Left lobe of liver (tissue), 2 donors: ENCODE data around the gene ELOA. TPM values are rescaled to one million over a fixed set of nuclear protein-coding genes. Genes with fewer than 3 reads are reported as not detected.
"Not testable (repeated sequence)": the region's sequence is repeated elsewhere in the genome, so short reads cannot be mapped to it uniquely, and the experiment has no call there.

Experiments used
- ATAC-seq: fragments of 200-7000 bp; cut with Tn5 transposase; one replicate; pipeline ENCODE4 v1.9.1; 2020; ENCODE audit warnings: mild to moderate bottlenecking, moderate library complexity
- DNase-seq: peaks from one replicate; pipeline ENCODE4 v3.0.0-alpha.2; 2020; ENCODE audit warnings: low spot score
- total RNA-seq: library from RNA; stranded (reverse); gene quantifications from one replicate; pipeline ENCODE4 v1.2.1, GENCODE V29; 2021
- donor health status: DM: no; HTN: no; CAD: no; lungs with moderate emphysema.
- donor health status: DM: no; HTN: yes; CAD: no.

ELOA gene
- total RNA-seq, 1 donor from 2014 or later: 35.2 TPM

DNA sequence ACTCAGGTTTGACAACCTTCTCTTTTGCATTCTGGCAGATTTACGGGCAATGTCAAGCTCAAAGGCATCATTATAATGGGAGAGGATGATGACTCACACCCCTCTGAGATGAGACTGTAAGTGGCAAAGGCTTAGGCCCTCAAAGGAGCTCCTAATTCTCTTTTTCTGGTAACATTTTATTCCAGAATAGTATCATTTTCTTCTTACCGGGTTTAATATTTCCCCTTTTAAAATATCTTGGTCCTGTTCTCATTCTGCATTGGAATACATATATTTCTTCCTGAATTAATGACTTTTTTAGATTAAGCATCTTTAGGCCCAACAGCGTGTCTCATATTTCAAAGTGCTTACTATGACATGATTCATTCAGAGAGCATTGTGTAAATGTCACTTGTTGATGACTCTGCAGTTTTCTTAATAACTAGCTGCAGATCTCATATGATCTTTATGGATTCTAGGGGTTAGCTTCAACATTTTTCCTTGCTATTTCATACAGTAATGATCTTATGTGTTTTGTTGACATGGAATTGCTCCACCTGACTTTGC, 36.6 kb downstream of the ELOA start:
- ATAC-seq (no peak), DNase-seq (no peak)

DNA sequence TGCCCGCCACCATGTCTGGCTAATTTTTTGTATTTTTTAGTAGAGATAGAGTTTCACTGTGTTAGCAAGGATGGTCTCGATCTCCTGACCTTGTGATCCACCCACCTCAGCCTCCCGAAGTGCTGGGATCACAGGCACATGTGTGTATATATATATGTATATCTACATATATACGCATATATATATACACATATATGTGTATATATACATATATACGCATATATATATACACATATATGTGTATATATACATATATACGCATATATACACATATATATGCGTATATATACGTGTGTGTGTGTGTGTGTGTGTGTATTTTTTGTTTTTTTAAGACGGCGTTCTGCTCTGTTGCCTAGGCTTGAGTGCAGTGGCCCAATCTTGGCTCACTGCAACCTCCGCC, 39.9 kb downstream of the ELOA start:
- ATAC-seq, DNase-seq: not testable (repeated sequence)

DNA sequence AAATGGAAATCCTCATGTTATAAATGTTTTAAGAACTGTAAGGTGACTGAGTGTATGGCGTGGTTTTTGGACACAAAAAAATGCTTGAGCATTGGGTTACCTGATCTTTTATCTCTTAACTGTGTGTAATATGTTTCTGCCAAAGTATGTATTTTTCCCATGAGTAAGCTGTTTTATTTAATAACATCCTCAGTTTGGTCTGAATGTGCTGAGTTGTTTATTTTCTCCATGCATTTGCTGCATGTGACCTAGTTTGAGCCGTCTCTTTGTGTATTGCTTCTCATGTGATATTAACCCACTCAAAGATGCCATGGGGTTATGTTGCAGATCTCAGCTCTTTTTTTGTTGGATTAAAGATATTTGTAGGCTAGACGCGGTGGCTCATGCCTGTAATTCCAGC, 41.6 kb downstream of the ELOA start:
- ATAC-seq: no peak
- DNase-seq: no peak

DNA sequence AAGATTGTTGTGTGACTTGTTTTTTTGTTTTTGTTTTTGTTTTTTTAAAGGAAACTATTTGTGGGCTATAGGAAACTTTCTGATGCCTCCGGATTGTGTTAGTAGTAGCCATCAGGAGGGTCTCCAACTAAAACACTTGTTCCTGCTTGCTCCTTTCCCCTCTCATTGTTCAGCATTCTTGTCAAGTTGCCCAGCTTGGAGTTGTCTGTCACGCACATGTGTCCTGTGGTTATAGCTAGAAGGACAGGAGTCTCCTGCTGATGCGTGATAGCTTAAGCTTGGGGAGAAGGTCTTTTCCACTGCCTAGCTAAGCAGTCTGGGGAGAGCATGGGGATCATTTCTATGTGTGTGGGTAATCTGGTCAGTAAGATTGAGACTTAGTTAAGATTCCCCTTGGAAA, 44.4 kb downstream of the ELOA start:
- ATAC-seq (no peak), DNase-seq (no peak)

DNA sequence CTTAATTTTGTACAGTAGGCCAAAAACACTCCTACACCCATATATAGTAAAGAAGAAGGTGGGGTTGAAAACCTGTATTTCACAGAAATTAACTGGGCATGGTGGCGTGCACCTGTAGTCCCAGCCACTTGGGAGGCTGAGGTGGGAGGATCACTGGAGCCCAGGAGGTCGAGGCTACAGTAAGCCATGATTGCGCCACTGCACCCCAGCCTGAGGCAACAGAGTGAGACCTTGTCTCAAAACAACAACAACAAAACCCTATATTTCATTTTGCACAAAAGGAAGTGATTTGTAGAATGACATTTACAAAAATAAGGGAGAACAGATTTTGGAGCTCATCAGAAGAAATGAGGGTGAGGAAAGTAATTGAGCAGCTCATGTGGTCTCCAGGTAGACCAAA, 45.4 kb downstream of the ELOA start:
- DNase-seq (no peak), ATAC-seq (no peak)

DNA sequence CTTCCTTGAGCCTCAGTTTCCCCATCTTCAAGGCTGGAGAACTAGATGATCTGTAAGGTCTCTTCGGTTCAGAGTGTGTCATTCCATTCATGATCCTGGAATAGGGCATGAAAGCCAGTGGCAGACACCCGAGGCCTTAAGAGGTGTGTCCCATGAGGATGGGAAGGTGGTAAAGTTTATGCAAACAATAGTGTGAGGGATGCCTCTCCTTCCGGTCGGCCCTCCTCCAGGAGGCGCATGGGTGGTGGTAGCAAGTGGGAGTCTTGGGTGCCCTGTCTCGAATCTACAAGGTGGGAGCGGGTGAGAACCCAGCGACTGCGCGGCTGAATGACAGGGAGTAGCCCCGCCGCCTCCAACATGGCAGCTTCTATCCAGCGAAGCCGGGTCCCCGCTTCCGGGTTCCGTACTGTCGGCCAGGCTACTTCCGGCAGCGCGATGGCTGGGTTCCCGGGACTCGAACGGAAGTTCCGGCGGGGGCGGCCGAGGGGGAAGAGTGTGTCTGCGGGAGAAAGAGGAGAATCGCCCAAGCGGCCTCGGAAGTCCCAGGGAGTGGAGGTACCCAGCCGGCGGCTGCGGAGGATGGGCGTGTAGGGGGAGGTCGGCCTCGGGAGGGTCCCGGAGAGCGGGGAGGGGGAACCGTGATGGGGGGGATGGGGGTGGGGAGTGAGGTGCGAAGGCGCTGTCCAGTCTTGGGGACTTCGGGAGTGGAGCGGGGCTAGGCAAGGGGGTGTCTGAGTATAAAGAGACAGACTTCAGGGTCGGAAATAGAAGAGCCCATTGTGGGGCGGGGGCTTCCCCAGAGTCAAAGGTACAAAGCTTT, 47.6 kb downstream of the ELOA start, which contains the start of gene LYPLA2:
Gene LYPLA2 (plus strand): TSS at position 450 of the 820 bp plus-strand sequence. CDS start 1,538 bp downstream, outside the sequence.
- DNase-seq (peak; percentile 94), ATAC-seq (peak; percentile 83)

DNA sequence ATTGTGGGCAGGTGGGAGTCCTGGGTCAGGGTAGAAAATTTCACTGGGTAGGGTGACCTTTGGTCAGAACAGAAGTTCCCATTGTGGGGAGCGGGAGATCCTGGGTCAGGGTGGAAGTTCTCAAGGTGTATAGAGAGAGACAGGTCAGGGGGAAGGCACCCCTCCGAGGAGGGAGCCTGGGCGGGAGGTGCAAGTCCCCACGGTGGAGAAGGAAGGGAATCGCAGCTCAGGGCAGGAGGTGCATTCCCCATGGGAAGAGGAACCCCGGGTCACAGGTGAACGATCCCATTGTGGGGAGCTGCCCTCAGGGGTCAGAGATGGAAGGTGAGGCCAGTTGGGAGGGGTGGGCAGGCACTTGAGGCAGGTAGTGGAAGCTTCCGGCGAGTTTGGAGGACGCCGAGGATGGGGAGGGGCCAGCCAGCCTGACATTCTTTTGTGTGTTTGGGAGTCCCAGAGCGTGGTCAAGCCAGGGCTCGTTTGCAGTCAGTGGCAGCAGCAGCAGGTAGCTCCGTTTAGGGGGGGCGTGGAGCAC, 48.3 kb downstream of the ELOA start:
- DNase-seq (no peak), ATAC-seq (peak; percentile 3)

DNA sequence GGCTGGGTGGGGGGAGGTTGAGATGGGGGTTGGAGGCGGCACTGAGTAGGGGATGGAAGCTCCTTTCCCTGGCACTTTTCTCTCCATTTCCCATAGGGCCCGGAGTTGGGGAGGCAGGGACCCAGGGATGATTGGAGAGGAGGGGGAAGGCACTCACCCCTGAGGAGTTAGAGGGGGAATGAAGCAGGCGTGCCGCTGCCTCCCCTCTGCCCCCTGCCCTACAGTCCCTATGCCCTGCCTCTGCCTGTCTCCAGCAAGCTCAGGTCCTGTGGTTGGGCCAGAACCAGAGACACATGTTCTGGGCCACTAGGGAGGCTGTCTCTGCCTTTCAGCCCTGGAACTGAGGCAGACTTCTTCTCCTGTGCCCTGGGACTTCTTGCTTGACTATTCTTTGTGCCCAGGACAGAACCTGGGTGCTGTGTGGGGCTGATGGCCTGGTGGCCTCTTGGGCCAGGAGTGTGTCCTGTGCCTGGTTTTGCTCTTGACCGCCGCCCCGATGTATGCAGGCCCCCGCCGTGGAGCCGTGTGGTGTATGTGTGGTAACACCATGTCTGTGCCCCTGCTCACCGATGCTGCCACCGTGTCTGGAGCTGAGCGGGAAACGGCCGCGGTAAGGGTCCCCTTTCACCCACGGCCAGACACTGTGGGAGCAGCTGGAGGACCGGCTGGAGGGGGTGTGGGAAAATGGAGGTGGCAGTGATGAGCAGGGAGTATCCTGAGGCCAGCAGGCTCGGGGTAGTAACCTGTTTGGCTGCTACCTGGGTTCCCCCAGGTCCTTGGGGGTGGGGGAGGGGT, 49.1 kb downstream of the ELOA start:
- DNase-seq: no peak
- ATAC-seq: no peak

DNA sequence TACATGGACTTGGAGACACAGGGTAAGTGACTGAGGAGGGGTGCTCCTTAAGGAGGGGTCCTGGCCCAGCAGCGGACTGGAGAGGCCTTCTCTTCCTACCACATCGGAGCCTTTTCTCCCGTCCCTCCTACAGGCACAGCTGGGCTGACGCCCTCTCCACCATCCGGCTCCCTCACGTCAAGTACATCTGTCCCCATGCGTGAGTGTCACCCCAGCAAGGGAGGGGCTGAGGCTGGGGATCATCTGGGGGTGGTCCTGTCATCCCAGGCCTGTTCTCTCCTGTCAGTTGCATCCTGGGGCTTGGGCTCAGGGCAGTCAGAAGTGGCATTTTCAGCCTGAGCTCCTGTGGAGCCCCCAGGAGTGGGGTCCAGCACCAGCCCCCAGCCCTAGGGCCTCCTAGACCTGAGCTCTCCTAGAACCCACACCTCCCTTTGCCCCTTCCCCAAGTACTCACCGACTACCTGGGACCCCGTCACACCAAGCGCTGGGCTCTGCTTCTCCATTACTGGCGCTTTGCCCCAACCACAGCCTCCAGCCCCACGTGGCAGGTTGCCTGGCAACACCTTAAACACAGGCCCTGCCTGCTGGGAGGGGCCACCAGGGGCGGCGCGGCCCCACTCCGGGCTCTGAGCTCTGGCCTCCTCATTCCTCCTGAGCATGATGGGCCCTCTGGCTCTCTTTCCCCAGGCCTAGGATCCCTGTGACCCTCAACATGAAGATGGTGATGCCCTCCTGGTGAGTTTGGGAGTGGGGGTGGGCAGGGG, 49.9 kb downstream of the ELOA start:
- DNase-seq: peak; percentile 80
- ATAC-seq: peak; percentile 58

DNA sequence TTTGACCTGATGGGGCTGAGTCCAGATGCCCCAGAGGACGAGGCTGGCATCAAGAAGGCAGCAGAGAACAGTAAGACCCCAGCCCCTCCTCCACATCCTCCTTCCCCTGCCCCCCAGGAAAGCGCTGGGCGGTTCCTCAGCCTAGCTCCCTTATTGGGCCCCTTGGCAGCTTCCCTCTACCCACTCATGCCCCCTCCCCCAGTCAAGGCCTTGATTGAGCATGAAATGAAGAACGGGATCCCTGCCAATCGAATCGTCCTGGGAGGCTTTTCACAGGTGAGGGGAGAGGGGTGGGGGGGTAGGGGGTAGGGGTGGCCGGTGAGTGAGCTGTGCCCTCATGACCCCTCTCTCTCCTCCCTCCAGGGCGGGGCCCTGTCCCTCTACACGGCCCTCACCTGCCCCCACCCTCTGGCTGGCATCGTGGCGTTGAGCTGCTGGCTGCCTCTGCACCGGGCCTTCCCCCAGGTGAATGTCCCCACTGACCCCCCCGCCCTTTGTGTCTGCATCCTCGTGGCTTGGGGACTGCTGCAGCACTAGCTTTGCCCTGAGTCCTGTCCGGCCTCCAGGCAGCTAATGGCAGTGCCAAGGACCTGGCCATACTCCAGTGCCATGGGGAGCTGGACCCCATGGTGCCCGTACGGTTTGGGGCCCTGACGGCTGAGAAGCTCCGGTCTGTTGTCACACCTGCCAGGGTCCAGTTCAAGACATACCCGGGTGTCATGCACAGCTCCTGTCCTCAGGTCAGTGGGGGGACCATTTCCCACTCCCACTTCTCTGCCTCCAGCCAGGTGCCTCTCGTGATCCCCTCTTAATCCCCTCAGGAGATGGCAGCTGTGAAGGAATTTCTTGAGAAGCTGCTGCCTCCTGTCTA, 50.8 kb downstream of the ELOA start:
- DNase-seq (peak; percentile 66), ATAC-seq (peak; percentile 50)

DNA sequence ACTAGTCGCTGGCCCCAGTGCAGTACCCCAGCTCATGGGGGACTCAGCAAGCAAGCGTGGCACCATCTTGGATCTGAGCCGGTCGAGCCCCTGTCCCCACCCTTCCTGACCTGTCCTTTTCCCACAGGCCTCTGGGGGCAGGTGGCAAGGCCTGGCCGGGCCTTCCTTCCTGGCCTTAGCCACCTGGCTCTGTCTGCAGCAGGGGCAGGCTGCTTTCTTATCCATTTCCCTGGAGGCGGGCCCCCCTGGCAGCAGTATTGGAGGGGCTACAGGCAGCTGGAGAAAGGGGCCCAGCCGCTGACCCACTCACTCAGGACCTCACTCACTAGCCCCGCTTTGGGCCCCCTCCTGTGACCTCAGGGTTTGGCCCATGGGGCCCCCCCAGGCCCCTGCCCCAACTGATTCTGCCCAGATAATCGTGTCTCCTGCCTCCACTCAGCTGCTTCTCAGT, 51.5 kb downstream of the ELOA start:
- DNase-seq, ATAC-seq: not testable (repeated sequence)

DNA sequence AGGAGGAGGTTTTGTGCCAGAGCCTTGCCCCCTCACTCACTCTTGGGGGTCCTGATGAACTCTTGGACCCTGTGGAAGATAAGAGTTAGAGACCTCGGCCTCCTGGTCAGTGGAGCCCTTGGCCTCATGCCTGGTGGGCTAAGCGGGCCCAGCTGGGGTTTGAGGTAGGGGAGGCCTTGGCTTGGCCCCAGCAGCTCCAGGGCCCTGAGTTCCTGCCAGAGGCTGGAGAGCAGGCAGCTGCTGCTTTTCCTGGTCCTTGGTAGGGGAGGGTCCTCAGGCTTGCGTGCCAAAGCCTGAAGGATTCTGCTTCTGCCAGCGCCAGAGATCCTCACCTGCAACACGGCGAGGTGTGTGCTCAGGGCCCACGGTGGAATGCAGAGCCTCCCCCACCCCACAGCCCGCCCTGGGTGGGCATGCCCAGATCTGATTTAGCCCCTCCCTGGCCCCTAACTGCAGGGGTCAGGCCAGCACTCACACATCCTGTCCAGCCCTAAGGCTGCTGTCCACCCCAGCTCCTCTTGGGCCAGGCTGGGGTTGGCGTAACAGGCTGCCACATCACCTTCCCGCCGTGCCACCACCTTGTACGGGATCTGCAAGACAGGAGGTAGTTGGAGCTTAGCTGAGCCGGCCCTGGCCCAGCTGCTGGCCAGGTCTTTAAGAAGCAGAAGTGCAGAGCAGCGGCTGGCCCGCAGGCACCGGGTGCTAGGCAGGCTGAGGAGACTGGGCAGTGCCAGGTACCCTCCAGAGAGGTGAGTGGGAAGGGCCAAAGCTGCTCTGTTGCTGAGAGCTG, 52.6 kb downstream of the ELOA start:
- DNase-seq (no peak), ATAC-seq (no peak)

DNA sequence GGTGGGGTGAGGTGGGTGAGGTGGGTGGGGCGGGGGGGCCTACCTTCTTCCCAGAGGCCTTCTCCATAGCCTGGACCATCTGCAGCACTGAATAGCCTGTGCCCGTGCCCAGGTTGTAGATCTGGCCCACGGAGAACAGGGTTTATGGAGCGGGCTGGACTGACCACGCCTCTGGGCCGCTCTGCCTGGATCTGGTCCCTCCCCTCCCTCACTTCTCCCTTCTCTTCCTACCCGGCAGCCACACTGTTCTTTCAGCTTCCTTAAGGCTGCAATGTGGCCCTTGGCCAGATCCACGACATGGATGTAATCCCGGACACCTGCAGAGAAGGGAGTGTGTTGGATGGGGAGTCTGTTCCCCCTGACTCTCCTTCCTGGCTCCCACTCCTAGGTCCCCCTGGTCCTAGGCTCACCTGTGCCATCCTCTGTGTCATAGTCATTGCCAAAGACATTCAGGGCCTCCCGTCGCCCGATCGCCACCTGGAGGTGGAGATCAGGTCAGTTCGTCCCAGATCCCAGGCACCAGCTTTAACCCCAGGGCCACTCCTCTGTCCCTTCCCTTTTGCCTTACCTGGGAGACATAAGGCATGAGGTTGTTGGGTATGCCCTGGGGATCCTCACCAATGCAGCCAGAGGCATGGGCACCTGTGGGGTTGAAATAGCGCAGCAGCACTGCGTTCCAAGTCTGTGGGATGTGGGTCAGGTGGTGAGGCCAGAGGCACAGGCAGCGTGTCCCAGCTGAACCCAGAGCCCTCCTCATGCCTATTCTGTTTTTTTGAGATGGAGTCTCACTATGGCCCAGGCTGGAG, 53.4 kb downstream of the ELOA start:
- no peak for DNase-seq
- no peak for ATAC-seq

DNA sequence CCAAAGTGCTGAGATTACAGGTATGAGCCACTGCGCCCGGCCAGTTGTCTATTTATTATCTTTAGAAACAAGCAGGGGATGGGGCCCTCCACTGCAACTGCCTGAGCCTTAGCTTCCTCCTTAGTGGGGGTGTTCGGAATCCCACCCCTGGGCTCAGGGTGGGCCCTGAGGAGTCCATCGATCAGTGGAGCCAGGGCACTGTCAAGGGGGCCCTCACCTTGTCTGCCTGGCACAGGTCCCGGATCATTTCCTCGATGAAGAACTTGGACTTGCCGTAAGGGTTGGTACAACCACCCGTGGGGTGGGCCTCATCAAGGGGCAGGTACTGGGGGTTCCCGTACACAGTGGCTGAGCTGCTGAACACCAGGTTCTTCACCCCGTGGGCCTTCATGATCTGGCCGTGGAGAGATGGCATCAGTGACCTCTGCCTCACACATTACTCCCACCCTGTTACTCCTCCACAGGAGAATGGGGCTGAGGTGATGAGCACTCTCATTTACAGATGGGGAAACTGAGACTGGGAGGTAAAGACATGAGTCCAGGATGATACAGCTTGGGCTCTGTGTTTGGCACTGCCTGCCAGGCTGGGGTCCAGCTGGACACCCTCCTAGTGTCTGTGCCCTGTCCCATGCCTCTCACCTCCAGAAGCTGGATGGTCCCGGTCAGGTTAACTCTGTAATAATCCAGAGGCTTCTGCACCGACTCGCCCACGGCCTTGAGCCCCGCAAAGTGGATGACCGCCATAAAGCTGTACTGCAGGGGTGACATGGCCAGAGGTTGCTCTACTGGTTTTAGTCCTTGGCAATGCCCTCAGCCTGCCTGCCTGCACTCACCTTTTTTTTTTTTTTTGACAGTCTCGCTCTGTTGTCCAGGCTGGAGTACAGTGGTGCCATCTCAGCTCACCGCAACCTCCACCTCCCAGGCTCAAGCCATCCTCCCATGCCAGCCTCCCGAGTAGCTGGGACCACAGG, 54.5 kb downstream of the ELOA start:
- no peak for DNase-seq
- ATAC-seq: no peak

DNA sequence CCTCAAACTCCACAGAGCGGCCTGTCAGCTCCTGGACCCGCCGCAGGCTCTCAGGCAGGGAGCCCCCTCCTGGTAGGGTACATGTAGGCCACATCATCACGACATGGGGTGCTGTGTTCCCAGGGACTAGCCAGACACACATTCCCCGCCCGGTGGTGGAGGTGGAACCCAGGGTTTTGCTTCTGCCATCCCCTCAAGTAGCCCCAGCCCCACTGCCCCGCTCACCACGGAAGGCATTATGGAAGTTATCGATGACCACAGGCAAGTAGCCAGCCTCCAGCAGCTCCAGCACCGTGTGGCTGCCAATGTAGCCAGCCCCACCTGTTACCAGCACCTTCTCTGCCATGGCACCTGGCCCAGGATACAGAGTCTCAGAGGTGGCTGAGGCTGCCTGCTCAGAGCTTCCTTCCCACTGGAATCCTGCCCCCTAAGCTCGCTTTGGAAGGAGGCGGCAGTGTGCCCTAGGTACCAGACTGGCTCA, 55.4 kb downstream of the ELOA start:
- DNase-seq: no peak
- no peak for ATAC-seq

DNA sequence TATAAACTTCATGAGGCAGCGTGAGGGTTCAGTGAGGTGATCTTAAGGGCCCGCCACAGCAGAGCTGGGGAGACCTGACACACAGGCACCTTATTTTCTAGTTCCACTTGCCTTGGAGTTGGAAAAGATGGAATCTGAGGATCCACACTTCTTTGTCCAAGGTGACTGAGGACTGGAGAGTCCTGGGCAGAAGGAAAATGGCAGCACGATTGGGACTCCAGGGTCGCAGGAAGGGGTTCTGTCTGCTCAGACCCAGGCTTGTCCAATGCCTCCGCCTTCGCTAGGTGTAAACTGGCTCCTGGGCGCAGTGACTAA, 55.9 kb downstream of the ELOA start:
- DNase-seq: no peak
- ATAC-seq: no peak
